Dermis microvascular lymphatic vessel endothelial cell (primary cell): ENCODE measurements around the gene MACROH2A1. TPM values are rescaled to one million over a fixed set of nuclear protein-coding genes. Genes with fewer than 3 reads are reported as not detected.

Experiments
- DNase-seq, 2 donors: peaks; one replicate each; pipeline versions ENCODE4 v3.0.0 to v3.0.0-alpha.2; 2010; ENCODE audit warnings: low read depth in 2 of 2
- total RNA-seq: library from RNA; depleted of rRNA; stranded (reverse); fragments of >200 nt; gene quantifications from 2 replicates; pipeline ENCODE4 v1.2.1, GENCODE V29; 2014

MACROH2A1 gene
- total RNA-seq, 1 donor from 2014 or later, result 159 TPM

DNA sequence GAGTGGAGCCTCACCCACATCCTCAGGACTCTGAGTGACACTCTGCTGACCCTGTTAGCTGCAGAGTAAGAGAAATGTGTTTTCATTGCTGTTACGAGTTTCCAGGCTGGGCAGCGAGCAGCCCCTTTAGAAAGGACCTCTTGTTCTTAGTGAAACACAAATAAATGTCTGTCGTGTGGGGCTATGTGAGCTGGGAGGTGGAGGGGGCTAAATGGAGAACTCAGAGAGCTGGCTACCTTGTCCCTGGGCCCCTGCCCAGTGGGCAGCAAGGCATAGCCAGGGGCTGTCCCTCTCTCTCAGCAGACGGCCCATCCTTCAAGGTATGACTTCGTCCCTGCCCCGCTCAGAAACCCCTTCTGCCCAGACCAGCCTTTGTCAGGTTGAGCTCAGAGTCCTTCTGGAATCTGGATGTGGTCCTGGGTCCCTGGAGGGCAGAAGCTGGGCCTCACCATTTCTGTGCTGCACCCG lies 38.0 kb upstream of the MACROH2A1 start:
- no peak for DNase-seq

GRCh38 chr5:135435467-135436330 lies 36.7 kb upstream of the MACROH2A1 start:
- DNase-seq, result no peak

DNA sequence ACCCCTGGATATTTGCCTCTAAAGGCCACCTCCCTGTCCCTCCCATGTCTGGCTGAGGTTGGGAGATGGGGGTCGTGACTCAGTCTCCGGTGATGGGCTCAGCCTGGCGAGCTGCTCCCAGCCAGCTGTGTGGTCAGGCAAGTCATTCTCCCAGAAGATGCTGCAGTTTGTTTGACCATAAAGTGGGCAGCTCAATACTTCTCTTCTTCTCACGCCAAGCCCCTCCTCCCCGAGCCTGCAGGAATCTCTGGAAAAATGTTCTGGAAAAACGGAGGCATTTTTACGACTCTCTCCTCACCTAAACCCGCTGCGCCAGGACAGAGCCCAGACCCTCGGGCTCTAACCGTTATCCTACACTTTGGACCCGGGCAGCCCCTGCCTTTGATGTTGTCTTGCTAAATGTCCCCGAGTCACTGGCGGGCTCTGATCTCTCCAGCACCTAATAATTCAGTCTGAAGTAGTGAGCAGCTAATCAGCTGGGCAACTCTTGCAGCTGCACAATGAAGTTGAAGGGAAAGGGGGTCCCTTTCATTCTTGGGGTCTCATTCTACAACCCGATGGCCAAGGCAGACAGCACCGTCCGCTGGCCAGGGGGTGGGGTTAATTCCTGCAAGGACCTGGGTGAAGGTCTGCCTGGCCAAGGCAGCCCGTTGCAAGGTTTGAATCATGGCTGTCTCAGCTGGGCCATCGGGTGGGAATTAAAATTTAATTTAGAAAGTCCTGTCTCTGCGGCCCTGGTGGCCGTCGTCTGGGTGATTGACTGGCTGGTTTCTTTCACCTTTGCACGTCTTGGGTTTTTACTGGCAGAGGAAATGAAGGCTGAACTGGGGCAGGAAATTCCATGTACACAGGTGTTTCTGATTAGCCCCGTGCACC lies 35.8 kb upstream of the MACROH2A1 start:
- DNase-seq, result no peak

- DNase-seq, result no peak
Observed at GRCh38 chr5:135433681-135434426, 34.8 kb upstream of the MACROH2A1 start.

DNA sequence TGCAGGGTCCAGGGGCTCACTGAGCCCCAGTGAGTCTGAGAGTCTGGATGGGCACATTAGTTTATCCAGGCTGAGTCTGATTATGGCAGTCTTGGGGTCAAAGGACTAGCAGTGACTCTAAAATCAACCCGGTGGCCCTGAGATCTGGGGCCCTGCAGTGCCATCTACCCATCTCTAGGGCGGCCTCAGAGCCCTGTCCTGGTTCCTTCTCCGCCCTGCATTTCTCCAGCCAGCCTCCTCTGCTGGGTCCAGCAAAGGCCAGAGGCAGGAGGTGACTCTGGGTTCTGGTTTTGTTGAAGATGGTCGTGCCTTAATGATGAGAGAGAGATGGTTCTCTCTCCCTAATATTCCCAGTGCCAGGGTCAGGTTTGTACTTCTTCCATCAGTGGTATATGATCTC lies 33.1 kb upstream of the MACROH2A1 start:
- no peak for DNase-seq

DNA sequence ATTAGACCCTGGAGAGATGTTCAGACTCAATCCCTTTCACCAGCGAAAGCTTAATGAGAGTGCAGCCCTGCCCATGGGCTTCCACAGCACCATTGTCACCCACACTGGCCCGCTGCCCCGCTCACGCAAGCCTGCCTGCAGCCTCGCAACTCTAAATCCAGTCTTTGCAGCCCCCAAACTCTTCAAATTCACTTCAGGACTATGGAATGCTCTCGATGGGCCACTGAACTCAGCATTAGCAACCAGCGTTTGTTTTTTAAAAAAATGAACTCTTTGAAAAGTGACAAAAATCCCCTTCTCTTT lies 31.1 kb upstream of the MACROH2A1 start:
- DNase-seq, result no peak

DNA sequence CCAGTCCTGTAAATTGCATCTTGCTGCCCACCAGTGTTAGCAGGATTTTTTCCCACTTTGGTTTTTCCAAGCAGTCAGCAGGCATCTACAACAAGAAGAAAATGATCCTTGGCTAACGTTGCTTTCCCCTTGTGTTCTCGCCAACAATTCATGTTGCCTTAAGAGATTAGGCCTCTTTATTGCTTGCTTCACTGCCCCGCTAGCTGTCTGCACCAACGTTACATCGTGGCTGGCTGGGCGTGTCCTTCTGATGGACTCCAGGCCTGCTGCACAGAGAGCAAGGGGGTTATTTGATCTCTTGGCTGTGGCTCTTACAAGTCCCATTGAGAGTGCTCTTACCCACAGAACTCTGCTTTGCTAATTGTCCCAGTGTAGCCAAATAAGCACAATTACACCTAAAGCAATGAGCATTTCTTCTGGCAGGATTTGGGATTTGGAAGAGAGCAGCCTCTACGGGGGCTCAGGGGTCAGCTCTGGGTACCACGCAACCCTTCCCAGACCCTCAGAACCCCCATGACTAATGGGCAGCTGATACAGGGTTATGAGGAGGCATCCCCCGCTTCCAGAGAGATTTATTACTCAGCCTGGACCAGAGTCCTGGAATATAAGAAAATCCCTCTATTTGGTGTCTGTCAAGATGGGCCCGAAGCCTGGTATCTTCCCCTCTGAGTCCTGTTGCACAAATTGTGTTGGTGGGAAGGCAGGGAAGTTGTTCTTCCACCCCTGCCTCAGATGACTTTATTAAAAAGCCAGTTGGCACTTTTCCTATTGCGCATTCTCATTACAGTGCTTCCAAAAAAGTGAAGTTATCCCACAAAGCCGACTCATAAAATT lies 30.5 kb upstream of the MACROH2A1 start:
- no peak for DNase-seq

- no peak for DNase-seq
Observed at GRCh38 chr5:135428586-135428985, 29.6 kb upstream of the MACROH2A1 start.

DNA sequence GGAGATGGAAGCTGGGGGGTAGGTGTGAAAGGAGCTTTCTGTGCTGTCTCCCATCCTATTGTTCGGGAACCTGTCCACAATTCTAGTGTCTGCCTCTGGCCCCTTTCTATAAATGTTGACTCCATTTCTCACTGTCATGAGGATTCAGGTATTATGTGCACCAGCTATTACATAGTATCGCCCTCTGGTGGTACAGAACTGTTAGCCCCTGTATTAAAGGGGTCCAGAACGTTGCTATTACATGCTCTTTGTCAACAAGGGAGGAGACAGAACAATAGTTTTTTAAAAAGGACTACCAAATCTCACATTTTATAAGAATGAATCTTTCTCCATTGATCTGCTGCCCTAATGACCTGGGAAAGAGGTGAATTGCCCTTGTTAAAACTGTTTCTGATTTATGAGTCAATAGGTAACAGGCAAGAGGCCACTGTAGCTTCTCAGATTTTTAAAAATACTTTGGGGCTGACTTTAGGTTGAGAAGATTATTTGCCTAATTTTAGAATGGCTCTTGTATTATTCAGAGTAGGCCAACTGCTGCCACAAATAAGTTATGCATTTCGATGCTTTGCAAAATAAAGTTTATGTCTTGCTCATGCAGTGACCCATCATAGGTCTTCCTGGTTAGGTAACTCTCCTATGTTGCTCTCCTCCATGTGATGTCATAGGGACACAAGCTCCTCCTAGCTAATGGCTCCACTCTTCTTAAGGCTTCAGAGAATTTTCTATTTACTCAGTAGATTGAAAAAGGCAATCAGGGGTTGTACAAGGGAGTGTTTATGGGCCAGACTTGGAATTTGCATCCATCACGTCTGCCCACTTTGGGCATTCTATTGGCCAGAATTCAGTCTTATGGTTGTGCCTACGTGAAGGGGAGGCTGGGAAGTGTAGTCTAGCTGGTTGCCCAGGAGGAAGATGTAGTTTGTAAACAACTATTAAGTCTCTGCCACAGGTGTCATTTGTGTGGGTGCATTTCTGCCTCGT lies 27.4 kb upstream of the MACROH2A1 start:
- DNase-seq, result peak; percentile 50 to 65

GRCh38 chr5:135425641-135426040 lies 26.6 kb upstream of the MACROH2A1 start:
- no peak for DNase-seq

DNA sequence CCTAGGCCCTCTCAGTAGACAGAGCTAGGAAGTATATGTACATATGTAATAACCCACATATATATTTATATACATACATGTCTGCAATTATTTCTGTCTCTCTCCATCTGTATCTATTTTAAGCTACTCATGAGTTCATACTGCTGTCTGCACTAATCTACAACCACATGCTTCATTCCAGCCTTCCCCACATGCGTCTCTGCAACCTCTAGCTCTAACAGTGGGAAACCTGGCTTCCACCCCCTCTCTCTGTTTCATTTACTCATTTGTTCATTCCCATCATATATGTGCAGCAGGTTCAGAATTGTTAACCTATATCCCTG lies 24.8 kb upstream of the MACROH2A1 start:
- no peak for DNase-seq

DNA sequence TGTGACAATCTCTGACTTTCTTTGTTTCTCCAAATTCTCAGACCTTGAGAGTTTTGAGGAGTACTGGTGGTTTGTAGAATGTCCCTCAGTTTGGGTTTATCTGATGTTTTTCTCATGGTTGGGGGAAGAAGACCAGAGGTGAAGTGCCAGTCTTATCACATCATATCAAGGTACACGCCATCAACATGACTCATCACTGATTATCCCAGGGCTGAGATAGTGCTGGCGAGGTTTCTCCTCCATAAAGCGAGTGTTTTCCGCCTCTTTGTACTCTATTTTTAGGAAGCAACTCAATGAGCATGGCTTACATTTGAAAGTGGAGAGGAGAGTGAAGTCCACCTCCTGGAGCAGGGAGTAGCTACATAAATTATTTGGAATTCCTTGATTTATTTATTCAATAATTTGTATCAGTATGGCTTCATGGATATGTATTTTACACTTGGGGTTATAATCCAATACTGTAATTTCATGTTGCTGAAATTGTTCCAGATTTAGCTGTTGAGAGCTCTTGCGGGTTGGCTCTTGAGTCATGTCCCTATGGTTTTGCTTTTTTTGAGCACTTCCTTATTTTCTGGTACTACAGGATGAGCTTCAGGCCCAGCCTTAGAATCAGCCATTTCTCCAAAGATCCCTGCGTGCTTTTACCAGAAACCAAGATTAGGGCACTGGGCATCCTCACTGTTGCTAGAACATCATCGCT lies 24.3 kb upstream of the MACROH2A1 start:
- peak in 1 of 2 donors; percentile 38 for DNase-seq

DNA sequence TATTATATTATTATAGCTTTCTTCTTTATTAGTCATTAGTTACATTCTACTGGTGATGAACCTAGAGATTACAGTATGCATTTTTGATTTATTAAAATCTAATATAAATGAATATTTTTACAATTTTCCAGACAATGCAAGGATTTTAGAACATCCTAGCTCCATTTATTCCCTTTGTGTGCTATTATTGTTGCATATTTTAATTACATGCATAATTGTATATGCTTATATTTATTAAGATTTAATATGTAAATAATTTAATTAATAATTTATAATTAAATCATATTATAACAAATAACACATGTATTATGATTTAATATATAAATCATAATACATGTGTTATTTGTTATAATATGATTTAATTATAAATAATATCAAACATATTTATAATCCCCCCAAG lies 23.4 kb upstream of the MACROH2A1 start:
- DNase-seq, result no peak

- no peak for DNase-seq
Observed at GRCh38 chr5:135417083-135417482, 18.1 kb upstream of the MACROH2A1 start.

DNA sequence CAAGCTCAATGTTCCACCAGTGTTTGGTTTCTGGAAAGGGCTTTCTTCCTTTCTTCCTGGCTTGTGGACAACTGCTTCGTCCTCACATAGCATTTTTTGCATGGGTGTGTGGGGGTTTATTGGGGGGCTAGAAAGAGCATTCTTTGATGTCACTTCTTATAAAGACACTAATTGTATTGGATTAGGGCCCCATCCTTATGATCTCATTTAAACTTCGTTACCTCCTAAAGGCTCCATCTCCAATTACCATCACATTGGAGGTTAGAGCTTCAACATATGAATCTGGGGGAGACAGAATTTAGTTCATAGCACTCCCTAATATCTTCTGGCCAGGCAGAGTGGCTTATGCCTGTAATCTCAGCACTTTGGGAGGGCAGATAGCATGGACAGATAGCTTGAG lies 6.1 kb upstream of the MACROH2A1 start:
- DNase-seq, result no peak

- DNase-seq, result no peak
Observed at GRCh38 chr5:135402031-135402430, 3.0 kb upstream of the MACROH2A1 start.

- no peak for DNase-seq
Observed at GRCh38 chr5:135400866-135401265, 1.8 kb upstream of the MACROH2A1 start.

DNA sequence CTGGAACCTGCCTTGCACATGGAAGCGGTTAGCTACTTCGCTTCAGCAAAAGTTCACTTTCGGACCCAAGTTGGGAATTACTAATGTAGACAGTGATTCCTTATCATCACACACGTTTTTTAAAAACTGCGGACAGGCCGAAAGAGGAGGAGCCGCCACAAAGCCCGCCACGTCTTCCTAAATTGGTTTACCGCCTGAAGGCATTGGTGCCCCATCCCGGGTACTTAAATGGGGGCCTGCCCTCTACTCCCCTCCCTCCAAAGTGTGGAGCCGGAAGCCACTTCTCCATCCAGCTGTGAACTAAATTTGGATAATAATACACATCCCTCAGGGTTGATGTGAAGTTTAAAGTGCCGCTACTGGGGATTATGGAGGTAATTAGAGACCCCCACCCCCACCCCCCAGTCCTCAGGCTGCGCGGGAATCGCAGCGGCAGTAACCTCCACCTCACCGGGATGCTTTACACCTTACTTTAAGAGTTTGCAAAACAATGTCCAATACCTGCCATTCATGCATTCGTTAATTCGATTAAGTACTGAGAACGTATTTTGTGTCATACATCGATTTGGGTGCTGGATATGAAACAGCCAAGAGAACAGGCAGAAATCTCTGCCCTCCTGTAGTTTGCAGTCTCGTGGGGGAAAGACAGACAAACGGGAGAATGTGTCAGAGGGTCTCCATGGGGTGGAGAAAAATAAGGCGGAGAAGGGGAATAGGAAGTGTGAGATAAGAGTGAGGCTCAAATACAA lies 937 bp upstream of the MACROH2A1 start:
- DNase-seq, result no peak
